HCT116 (cell line): ENCODE measurements around the gene LIG3. TPM values are rescaled to one million over a fixed set of nuclear protein-coding genes. Genes with fewer than 3 reads are reported as not detected.

ENCODE experiments used
- ATAC-seq: fragments of 200-7000 bp; cut with Tn5 transposase; 2 replicates; pipeline ENCODE4 v1.9.1; 2020; ENCODE audit warnings: mild to moderate bottlenecking, moderate library complexity
- BruUV-seq: library from RNA; stranded (reverse); fragments of 400-500 nt; replicated peaks from 2 replicates; lab custom pipeline; 2021; lab: Mats Ljungman, UMichigan
- CTCF ChIA-PET: fragments of 300-600 bp; sonication (Branson Sonifier 250); formaldehyde crosslinking; loops from one replicate; lab custom pipeline; 2021; ENCODE audit warnings: antibody characterized with exemption; lab: Charles Lee
- POLR2A ChIA-PET: fragments of 300-600, 350-600 bp; sonication (Branson Sonifier 250); formaldehyde crosslinking; loops from one replicate; lab custom pipeline; 2021; ENCODE audit warnings: antibody characterized with exemption; lab: Charles Lee
- RAD21 ChIA-PET, 2 experiments: fragments of 300-600 bp; sonication (Branson Sonifier 250); formaldehyde crosslinking; loops; one replicate each; lab custom pipeline; 2023; ENCODE audit warnings: low total read pairs in 2 of 2; ENCODE audit not compliant: uncharacterized antibody in 2 of 2, unreplicated experiment in 2 of 2, low non-redundant PET in 1 of 2; lab: Charles Lee
- DNase-seq: peaks from one replicate; pipeline ENCODE4 v3.0.0-alpha.2; 2010; ENCODE audit warnings: low read depth, low spot score
- H2AFZ ChIP-seq: fragments of 200-600 bp; shearing (Covaris generic), sonication (generic); 2 replicates; pipeline ENCODE4 v1.6.1; 2017; ENCODE audit warnings: low read depth, mixed run types, mixed read lengths, antibody characterized with exemption, low read length; ENCODE audit not compliant: poor library complexity, severe bottlenecking
- H3K27ac ChIP-seq: 2 replicates; pipeline ENCODE4 v1.5.1; 2012; ENCODE audit warnings: low read depth, low read length
- H3K27me3 ChIP-seq: fragments of 200-600 bp; sonication (generic); 2 replicates; pipeline ENCODE4 v1.6.1; 2016; ENCODE audit warnings: mixed run types, low read length, mixed read lengths; ENCODE audit not compliant: insufficient read depth
- H3K36me3 ChIP-seq, 2 experiments: fragments of 200-500 bp in 1 of 2; fragments of 200-600 bp in 1 of 2; sonication (Bioruptor generic) in 1 of 2; sonication (generic) in 1 of 2; 2 replicates each; pipeline versions ENCODE4 v1.5.1 to v1.6.1; 2014 to 2016; ENCODE audit warnings: low read length in 2 of 2, inconsistent platforms in 1 of 2, mixed read lengths in 1 of 2, mixed run types in 1 of 2; ENCODE audit not compliant: insufficient read depth in 2 of 2, control insufficient read depth in 1 of 2
- H3K4me1 ChIP-seq, 2 experiments: fragments of 200-600 bp in 1 of 2; sonication (generic) in 1 of 2; 2 replicates each; pipeline versions ENCODE4 v1.5.1 to v1.6.1; 2012 to 2017; ENCODE audit warnings: low read length in 2 of 2, inconsistent platforms in 1 of 2, mild to moderate bottlenecking in 1 of 2, mixed read lengths in 1 of 2, mixed run types in 1 of 2, moderate library complexity in 1 of 2; ENCODE audit not compliant: insufficient read depth in 2 of 2, control insufficient read depth in 1 of 2
- H3K4me2 ChIP-seq: fragments of 200-600 bp; sonication (generic); 2 replicates; pipeline ENCODE4 v1.6.1; 2017; ENCODE audit warnings: mixed run types, low read length, mixed read lengths
- H3K4me3 ChIP-seq, 2 experiments: fragments of 200-600 bp in 1 of 2; sonication (generic) in 1 of 2; replicated peaks in 1 of 2; 2 replicates each; pipeline ENCODE4 v1.5.1; 2011 to 2016; ENCODE audit warnings: low read length in 2 of 2, control low read depth in 1 of 2, low read depth in 1 of 2, mild to moderate bottlenecking in 1 of 2, mixed read lengths in 1 of 2, mixed run types in 1 of 2
- H3K79me2 ChIP-seq: fragments of 200-600 bp; sonication (generic); 2 replicates; pipeline ENCODE4 v1.6.1; 2017; ENCODE audit warnings: mild to moderate bottlenecking, mixed run types, low read length, moderate library complexity, mixed read lengths; ENCODE audit not compliant: insufficient read depth
- H3K9ac ChIP-seq: fragments of 200-600 bp; sonication (generic); 2 replicates; pipeline ENCODE4 v1.6.1; 2016; ENCODE audit warnings: low read length, mixed read lengths
- H3K9me2 ChIP-seq: fragments of 200-600 bp; sonication (generic), shearing (Covaris generic); 2 replicates; pipeline ENCODE4 v1.6.1; 2017; ENCODE audit warnings: mixed run types, mild to moderate bottlenecking, moderate library complexity; ENCODE audit not compliant: insufficient read depth
- H3K9me3 ChIP-seq, 2 experiments: fragments of 200-500 bp in 1 of 2; fragments of 200-600 bp in 1 of 2; sonication (Bioruptor generic) in 1 of 2; sonication (generic) in 1 of 2; 2 replicates each; pipeline ENCODE4 v1.6.1; 2014 to 2017; ENCODE audit warnings: low read length in 2 of 2, mixed read lengths in 2 of 2, inconsistent platforms in 1 of 2, low read depth in 1 of 2, mild to moderate bottlenecking in 1 of 2, mixed run types in 1 of 2, moderate library complexity in 1 of 2; ENCODE audit not compliant: control insufficient read depth in 1 of 2, insufficient read depth in 1 of 2
- H4K20me1 ChIP-seq: fragments of 200-600 bp; sonication (generic), shearing (Covaris generic); 2 replicates; pipeline ENCODE4 v1.6.1; 2017; ENCODE audit warnings: mixed run types, mild to moderate bottlenecking, moderate library complexity; ENCODE audit not compliant: insufficient read depth
- ATF3 ChIP-seq: IDR thresholded peaks from 2 replicates; pipeline ENCODE4 v1.6.1; 2012
- CBX3 ChIP-seq: IDR thresholded peaks from 2 replicates; pipeline ENCODE4 v1.6.1; 2012; ENCODE audit warnings: low read depth
- CEBPB ChIP-seq: IDR thresholded peaks from 2 replicates; pipeline ENCODE4 v1.6.1; 2012; ENCODE audit warnings: low read depth
- EGR1 ChIP-seq: IDR thresholded peaks from 2 replicates; pipeline ENCODE4 v1.6.1; 2012; ENCODE audit warnings: low read depth
- ELF1 ChIP-seq: IDR thresholded peaks from 2 replicates; pipeline ENCODE4 v1.6.1; 2012; ENCODE audit warnings: low read depth, borderline replicate concordance
- EZH2 ChIP-seq: fragments of 200-600 bp; sonication (generic); IDR thresholded peaks from 2 replicates; pipeline ENCODE4 v1.6.1; 2017; ENCODE audit warnings: antibody characterized with exemption, mixed run types
- FOSL1 ChIP-seq: IDR thresholded peaks from 2 replicates; pipeline ENCODE4 v1.6.1; 2012; ENCODE audit warnings: low read depth
- MAX ChIP-seq: IDR thresholded peaks from 2 replicates; pipeline ENCODE4 v1.6.1; 2012
- POLR2A ChIP-seq: IDR thresholded peaks from 2 replicates; pipeline ENCODE4 v1.7.0; 2011; ENCODE audit warnings: borderline replicate concordance; ENCODE audit not compliant: insufficient read depth, insufficient read length; ENCODE audit errors: extremely low read depth
- RAD21 ChIP-seq: IDR thresholded peaks from 2 replicates; pipeline ENCODE4 v1.6.1; 2012; ENCODE audit warnings: low read depth, mild to moderate bottlenecking
- SIN3A ChIP-seq: IDR thresholded peaks from 2 replicates; pipeline ENCODE4 v1.6.1; 2012; ENCODE audit warnings: low read depth
- SP1 ChIP-seq: IDR thresholded peaks from 2 replicates; pipeline ENCODE4 v1.6.1; 2012; ENCODE audit warnings: low read depth
- SRF ChIP-seq: IDR thresholded peaks from 2 replicates; pipeline ENCODE4 v1.6.1; 2012; ENCODE audit warnings: low read depth
- YY1 ChIP-seq: IDR thresholded peaks from 2 replicates; pipeline ENCODE4 v1.6.1; 2011; ENCODE audit warnings: low read length, low read depth, moderate library complexity, mild to moderate bottlenecking; ENCODE audit not compliant: insufficient replicate concordance; ENCODE audit errors: extremely low read depth
- ZBTB33 ChIP-seq: IDR thresholded peaks from 2 replicates; pipeline ENCODE4 v1.6.1; 2011; ENCODE audit warnings: mild to moderate bottlenecking, low read length, moderate library complexity; ENCODE audit not compliant: insufficient replicate concordance; ENCODE audit errors: extremely low read depth
- ZFX ChIP-seq: fragments of 450-650 bp; IDR thresholded peaks from 2 replicates; pipeline ENCODE4 v1.6.1; 2017
- ZNF274 ChIP-seq: fragments of 200-500 bp; sonication (Bioruptor generic); IDR thresholded peaks from 2 replicates; pipeline ENCODE4 v1.6.1; 2014; ENCODE audit warnings: mild to moderate bottlenecking, low read depth, low read length, inconsistent platforms
- intact Hi-C: fragments of 100-400 bp; cut with micrococcal nuclease; formaldehyde crosslinking; loops from 2 replicates; pipeline ENCODE4 v1.10.0; 2022
- total RNA-seq: library from RNA; stranded (reverse); gene quantifications from one replicate; pipeline ENCODE4 v1.2.1, GENCODE V29; 2021; ENCODE audit not compliant: unreplicated experiment
- TF ChIP-seq, protein P1 (sequence below): IDR thresholded peaks from 2 replicates; pipeline ENCODE4 v1.6.1; 2012; ENCODE audit warnings: low read depth
- TF ChIP-seq, protein P2 (sequence below), 3 experiments: fragments of 200-600 bp in 1 of 3; sonication (generic) in 1 of 3; IDR thresholded peaks in 2 of 3; conservative IDR thresholded peaks in 1 of 3; 2 replicates each; pipeline ENCODE4 v1.5.1; 2012 to 2017; ENCODE audit warnings: low read depth in 2 of 3, low read length in 2 of 3, antibody characterized with exemption in 1 of 3, borderline replicate concordance in 1 of 3, control low read depth in 1 of 3, mild to moderate bottlenecking in 1 of 3, mixed read lengths in 1 of 3, mixed run types in 1 of 3, moderate library complexity in 1 of 3; ENCODE audit not compliant: insufficient read depth in 1 of 3

Gene LIG3
- total RNA-seq, 1 experiment from 2014 or later, result 49.4 TPM

DNA sequence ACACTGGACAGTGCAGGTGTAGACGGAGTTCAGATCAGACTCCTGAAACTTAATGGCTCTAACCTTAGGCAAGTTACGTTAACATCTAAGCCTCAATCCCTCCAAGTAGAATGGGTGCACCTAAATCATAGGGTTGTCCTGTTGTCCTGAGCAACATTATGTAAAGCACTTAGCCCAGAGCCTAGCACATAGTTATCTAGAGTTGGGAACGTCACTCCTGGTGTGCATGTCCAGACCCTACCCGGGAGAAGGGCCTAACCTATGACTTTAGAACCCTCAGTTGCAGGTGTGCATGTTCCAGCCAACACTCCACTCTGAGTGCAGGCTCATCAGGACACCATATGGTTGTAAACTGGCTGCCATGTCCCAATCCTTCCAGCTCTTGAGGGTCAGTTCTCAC, 26.0 kb downstream of the LIG3 start:
- H3K9me3 ChIP-seq, result no peaks in the 10 kb centered on the region
- no peaks in the 10 kb centered on the region for H3K79me2 ChIP-seq
- H3K27ac ChIP-seq, result no peak overlapping the region
- no peaks in the 10 kb centered on the region for H3K4me1 ChIP-seq
- no peak overlapping the region for H3K4me2 ChIP-seq
- RAD21 ChIA-PET, result no interaction called here
- ATAC-seq (no peak; the same call in 1 of the 2 replicates), DNase-seq (no peak)
- TF ChIP-seq, protein P1, sequence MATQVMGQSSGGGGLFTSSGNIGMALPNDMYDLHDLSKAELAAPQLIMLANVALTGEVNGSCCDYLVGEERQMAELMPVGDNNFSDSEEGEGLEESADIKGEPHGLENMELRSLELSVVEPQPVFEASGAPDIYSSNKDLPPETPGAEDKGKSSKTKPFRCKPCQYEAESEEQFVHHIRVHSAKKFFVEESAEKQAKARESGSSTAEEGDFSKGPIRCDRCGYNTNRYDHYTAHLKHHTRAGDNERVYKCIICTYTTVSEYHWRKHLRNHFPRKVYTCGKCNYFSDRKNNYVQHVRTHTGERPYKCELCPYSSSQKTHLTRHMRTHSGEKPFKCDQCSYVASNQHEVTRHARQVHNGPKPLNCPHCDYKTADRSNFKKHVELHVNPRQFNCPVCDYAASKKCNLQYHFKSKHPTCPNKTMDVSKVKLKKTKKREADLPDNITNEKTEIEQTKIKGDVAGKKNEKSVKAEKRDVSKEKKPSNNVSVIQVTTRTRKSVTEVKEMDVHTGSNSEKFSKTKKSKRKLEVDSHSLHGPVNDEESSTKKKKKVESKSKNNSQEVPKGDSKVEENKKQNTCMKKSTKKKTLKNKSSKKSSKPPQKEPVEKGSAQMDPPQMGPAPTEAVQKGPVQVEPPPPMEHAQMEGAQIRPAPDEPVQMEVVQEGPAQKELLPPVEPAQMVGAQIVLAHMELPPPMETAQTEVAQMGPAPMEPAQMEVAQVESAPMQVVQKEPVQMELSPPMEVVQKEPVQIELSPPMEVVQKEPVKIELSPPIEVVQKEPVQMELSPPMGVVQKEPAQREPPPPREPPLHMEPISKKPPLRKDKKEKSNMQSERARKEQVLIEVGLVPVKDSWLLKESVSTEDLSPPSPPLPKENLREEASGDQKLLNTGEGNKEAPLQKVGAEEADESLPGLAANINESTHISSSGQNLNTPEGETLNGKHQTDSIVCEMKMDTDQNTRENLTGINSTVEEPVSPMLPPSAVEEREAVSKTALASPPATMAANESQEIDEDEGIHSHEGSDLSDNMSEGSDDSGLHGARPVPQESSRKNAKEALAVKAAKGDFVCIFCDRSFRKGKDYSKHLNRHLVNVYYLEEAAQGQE, result no peak
- TF ChIP-seq ZNF274 (no peak), FOSL1 (no peak), ZBTB33 (no peak), SRF (no peak), EZH2 (no peak), ELF1 (no peak), CEBPB (no peak), CBX3 (no peak), ATF3 (no peak), EGR1 (no peak), ZFX (no peak), MAX (no peak), RAD21 (no peak), POLR2A (no peak), SIN3A (no peak), YY1 (no peak), SP1 (no peak)
- TF ChIP-seq, protein P2, sequence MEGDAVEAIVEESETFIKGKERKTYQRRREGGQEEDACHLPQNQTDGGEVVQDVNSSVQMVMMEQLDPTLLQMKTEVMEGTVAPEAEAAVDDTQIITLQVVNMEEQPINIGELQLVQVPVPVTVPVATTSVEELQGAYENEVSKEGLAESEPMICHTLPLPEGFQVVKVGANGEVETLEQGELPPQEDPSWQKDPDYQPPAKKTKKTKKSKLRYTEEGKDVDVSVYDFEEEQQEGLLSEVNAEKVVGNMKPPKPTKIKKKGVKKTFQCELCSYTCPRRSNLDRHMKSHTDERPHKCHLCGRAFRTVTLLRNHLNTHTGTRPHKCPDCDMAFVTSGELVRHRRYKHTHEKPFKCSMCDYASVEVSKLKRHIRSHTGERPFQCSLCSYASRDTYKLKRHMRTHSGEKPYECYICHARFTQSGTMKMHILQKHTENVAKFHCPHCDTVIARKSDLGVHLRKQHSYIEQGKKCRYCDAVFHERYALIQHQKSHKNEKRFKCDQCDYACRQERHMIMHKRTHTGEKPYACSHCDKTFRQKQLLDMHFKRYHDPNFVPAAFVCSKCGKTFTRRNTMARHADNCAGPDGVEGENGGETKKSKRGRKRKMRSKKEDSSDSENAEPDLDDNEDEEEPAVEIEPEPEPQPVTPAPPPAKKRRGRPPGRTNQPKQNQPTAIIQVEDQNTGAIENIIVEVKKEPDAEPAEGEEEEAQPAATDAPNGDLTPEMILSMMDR (IDR thresholded peaks at IDR 0.05 in 2 of 3, conservative IDR thresholded peaks at IDR 0.05 in 1 of 3; ENCODE audit: borderline replicate concordance in 1 of 3, insufficient read depth in 1 of 3, low read depth in 2 of 3, low read length in 2 of 3), result no peak
- H3K9me2 ChIP-seq, result no peaks in the 10 kb centered on the region
- H3K36me3 ChIP-seq, result peaks cover 9 to 17% of the 10 kb centered on the region in 2 experiments; a peak in 3 of 4 replicates
- H4K20me1 ChIP-seq, result no peaks in the 10 kb centered on the region
- H3K27me3 ChIP-seq, result no peaks in the 10 kb centered on the region
- no peak overlapping the region for H2AFZ ChIP-seq
- POLR2A ChIA-PET, result no interaction called here
- intact Hi-C loops, result no loop called here
- H3K4me3 ChIP-seq, result no peak overlapping the region
- no TSS peak for BruUV-seq
- CTCF ChIA-PET, result no interaction called here
- H3K9ac ChIP-seq, result no peak overlapping the region
